Left colon (tissue), 2 donors: ENCODE results near the gene UNC5A. TPM values are rescaled to one million over a fixed set of nuclear protein-coding genes. Genes with fewer than 3 reads are reported as not detected.

Experiments used
- ATAC-seq: fragments of 200-7000 bp; cut with Tn5 transposase; one replicate; pipeline ENCODE4 v1.9.1; 2020; ENCODE audit warnings: mild to moderate bottlenecking, moderate library complexity
- DNase-seq, 2 donors: peaks; one replicate each; pipeline ENCODE4 v3.0.0-alpha.2; 2020
- intact Hi-C, 2 donors: fragments of 100-400 bp; cut with DNase I in 1 of 2; cut with micrococcal nuclease in 1 of 2; formaldehyde crosslinking; loops; one replicate each; pipeline versions ENCODE4 v1.11.2 to v1.14.0; 2022; cut with DNase I, micrococcal nuclease
- total RNA-seq, 2 donors: library from RNA; stranded (reverse); fragmentation: NEBNext Ultra II Directional; extraction: Animal tissue kit (Norgen Biotek cat#: 25700); gene quantifications; one replicate each; pipeline ENCODE4 v1.2.1, GENCODE V29; 2021
- donor health status: DM: no; HTN: no; CAD: no.
- donor health status: DM: yes; HTN: yes; CAD: no.

UNC5A gene
- total RNA-seq, 2 donors from 2014 or later = not detected

GRCh38 chr5:176881816-176882566 lies 71.6 kb downstream of the UNC5A start:
- ATAC-seq (no peak), DNase-seq (no peak)
- intact Hi-C loops = no loop called here

DNA sequence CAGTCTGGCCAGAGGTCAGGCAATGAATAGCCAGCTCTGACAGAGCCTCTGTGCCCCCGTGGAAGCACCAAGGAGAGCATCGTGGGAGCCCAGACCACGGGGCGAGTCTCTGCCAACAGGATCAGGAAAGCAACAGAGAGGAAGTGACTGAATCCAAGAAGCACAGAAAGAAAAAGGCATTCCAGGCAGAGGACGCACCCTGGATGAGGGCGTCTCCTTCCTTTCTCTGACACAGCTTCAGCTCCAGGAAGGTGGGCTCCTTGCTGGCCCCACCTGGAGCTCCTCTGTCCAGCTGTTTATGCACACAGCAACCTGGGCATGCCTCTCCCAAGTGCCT lies 72.2 kb downstream of the UNC5A start:
- ATAC-seq (no peak), DNase-seq (no peak)
- intact Hi-C loops = no loop called here

- DNase-seq (no peak), ATAC-seq (no peak)
- intact Hi-C loops = no loop called here
These were observed 73.6 kb downstream of the UNC5A start for GRCh38 chr5:176883700-176884570.

DNA sequence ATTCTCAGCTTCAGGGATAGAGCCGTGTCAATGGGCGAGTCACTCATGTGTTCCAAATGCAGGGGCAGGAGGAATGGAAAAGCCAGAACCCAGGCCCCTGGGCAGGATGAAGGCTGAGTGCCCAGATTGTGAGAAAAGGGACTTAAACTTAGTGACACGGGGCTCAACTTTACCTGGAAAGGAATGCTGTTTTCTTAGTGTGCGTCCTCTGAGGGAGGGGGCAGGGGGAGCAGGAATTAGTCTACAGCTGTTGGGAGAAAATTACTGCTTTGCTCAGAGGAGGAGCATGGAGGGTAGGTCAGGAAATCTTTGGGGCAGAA lies 74.2 kb downstream of the UNC5A start:
- DNase-seq (no peak), ATAC-seq (no peak)
- intact Hi-C loops = no loop called here

- ATAC-seq (no peak), DNase-seq (no peak)
- intact Hi-C loops = no loop called here
These were observed 76.2 kb downstream of the UNC5A start for GRCh38 chr5:176886336-176887251.

DNA sequence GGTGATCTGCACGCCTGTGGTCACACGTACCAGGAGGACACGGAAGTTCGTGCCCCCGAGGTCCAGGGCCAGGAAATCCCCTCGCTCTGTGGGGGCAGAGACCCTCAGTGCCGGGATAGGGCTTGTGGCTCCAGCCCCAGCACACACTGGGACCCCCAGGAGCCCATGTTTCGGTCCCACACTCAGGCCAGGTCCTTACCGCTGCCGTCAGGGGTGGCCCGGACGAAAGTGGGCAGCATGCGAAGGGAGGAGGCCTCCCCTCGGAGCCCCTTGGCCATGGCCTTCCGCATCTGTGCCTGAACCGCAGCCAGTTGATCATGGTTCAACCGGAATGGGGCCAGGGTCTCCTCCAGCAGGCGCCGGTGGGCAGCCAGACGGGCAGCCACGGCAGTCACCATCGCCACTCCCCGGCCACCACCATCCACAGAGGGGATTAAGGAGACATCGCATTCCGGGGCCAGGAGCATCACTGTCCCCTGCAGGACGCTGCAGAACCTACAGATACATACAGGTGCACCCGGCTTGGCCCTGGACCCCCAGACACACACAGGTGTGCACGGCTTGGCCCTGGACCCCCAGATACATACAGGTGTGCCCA lies 77.0 kb downstream of the UNC5A start:
- DNase-seq = no peak
- intact Hi-C loops = no loop called here
- no peak for ATAC-seq

DNA sequence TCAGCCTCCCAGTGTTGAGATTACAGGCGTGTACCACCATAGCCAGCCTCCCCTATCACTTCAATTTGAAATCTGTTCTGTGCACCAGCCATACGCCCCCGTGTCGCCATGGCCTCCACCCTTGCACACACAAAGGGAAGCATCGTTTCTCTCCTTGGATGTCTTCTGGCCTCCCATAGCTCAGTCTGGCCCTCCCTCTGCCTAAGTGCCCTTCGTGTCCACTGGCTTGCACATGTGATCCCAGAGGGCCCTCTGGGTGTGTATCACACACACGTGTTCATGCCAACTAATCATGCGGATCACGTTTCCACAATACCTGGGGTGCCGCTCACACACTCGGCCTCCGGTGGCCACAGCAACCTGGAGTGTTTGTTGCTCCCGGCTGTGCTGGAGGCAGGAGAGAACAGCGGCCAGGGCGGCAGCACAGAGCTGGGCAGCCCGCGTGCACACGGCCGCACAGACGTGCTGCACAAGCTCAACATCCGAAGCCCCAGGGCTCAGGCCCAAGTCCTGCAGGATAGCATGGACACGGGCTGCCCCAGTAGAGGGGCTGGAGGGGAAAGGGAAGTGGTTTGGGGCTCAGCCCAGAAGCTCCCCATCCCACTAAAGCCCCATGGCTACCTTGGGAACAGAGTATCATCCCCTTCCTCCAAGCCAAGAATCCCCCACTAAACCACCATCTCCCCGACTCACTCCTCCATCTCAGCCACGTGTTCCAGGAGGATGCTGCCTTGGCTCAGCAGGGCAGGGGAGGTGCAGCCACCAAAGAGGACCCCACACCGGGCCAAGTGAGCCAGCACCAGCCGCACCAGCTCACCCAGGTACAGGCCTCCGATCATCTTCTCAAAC lies 77.9 kb downstream of the UNC5A start:
- DNase-seq (no peak), ATAC-seq (no peak)
- intact Hi-C loops = no loop called here

DNA sequence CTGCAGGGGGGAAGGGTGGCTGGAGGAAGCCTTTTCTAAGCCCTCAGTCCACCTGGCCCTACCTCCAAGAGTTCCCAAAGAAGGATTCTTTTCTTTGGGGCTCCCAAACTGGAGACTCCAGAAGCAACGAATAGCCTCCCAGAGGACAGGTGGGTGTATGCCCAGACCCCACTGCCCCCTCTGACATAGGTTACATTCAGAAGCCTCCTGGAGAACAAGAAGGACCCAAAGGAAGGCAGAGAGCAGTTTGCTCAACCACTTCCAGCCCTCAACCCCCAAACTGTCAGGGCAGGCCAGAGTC lies 78.5 kb downstream of the UNC5A start:
- DNase-seq (no peak), ATAC-seq (no peak)
- intact Hi-C loops = no loop called here

DNA sequence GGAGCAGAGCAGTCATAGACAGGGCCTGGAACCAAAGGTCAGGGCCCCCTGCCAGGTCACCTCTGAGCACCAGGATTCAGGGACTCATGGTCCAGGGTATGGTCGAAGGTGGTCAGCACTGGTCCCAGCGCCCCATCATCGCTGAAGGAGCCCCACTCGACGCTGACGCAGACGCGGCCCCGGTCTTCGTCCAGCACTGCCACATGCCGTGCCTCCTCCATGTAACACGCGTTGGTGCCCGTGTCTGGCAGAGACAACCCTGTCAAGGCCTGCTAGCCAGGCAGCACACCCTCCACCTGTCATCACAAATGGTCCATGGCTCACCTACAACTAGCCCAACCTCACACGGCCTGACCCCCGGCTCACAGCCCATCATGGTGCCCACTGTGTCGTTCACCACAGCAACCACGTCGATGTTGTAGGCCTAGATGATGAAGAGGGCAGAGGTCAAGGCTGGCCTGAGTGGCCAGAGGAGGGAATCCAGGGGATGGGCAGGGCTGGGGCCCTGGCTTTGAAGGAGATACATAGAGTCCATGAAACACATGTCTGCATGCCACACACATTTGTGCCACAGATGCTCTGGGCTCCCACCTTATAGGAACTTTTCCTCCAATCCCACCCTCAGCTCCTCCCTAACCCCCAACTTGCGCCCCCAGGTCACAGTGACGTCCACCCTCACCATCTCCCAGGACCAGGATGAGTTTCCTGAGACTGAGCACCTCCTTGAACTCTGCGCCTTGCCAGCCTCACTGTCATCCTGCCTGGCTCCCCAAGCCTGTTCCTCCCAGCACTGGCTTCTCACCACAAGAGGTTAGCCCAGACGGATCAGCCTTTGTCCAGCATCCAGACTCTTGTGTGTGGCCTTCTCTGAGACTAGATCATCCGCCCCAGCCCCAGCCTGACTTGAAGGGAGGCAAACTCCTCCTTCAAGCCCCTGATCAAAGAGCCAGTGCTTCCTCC lies 79.2 kb downstream of the UNC5A start:
- DNase-seq = no peak
- no peak for ATAC-seq
- intact Hi-C loops = no loop called here

DNA sequence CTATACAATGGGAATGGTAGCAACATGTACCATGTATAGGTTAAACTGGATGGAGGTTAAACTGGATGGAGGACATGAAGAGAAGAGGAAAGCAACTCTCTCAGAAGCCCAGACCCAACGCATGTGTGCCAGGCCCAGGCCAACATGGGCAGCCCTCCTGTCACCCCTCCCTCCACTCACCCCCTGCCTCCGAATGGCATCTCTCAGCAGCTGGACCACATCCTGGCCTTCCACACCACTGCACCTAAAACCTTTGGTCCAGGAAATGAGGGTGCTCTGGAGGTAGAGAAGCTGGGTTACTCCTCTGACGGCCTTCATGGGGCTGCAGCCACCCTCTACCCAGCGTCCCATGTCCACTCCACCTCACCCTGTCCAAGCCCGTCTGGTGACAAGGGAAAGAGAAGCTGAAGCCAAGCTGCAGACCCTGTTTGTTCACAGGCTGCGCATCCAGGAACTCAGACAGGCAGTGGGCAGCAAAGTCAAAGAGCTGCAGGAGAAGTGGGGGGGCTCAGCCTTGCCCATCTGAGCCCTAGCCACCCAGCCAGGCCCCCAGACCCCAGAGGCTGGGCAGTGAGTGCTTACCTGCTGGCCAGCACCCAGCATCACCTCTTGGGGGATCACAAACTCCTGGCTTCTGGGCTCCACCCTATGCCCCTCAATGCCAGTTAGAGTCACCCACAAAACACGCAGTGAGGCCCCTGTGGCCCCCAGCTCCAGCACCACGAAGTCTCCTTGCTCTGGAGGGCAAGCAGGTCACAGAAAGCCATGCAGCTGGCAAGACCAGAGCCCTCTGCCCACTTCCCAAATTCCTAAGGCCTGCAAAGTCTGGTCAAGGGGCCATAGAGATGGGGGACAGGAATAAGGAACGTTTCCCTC lies 80.3 kb downstream of the UNC5A start:
- intact Hi-C loops = no loop called here
- ATAC-seq = no peak
- no peak for DNase-seq

DNA sequence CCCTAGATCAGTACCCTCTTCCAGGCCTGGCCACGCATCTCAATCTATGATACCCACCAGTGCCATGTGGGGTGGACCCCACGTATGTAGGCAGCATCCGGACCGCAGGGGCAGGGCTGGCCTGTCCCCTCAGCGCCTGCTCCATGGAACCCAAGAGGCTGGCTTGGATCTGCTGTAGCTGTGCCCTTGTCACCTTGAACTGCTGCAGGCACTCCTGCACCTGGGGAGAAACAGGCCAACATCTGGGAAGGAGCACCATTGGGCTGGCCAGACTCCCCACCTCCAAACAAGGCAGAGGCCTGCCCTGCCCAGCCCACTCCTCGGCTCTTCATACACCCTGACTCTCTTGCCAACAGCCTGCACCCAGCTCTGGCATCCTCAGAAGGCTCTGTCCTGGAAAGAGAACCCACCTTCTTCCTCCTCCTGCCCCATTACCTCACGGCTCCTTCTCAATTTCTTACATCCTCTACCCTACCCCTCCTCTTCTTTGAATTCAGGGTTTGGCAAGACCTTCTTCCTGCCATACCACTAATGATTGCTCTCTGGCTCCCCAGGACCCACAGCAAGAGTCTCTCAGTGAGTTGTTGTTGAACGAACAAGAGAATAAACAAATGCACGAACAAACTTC lies 81.1 kb downstream of the UNC5A start:
- no peak for DNase-seq
- intact Hi-C loops = no loop called here
- no peak for ATAC-seq

DNA sequence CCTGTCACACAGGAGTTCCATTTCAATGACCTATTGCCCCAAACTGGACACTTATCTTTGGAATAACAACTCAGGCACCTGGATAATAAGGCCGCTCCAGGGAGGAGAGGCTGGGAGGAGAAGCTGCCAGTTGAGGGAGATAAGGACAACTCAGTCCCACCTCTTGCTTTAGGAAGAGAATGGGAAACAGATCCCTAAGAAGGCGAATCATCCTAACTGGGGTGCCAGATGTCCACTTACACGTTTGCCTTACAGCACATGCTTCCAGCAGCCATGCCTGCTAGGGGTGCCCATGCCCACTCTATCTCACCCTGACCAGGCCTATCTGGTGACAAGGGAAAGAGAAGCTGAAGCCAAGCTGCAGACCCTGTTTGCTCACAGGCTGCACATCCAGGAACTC lies 82.3 kb downstream of the UNC5A start:
- intact Hi-C loops = no loop called here
- DNase-seq = no peak
- ATAC-seq = no peak

DNA sequence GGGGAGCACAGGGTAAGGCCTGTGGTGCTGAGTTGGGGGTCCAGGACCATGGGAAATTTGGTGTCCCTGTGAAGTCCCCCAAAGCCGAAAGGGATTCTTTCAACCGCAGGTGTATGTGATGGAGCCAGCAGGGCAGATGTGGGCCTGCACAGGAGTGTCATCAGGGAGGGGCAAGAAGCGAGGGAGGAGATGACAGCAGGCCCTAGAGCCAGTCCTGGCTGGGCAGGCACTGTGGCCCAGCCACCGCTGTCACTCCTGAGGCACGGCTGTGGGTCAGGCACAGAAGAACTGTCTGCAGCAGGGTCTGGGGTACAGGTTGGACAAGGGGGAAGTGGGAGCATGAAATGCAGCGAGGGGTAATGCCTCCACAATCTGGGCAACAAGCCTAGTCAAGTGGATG lies 83.9 kb downstream of the UNC5A start:
- intact Hi-C loops = no loop called here
- ATAC-seq (no peak), DNase-seq (no peak)

- ATAC-seq = no peak
- intact Hi-C loops = no loop called here
- no peak for DNase-seq
These were observed 85.5 kb downstream of the UNC5A start for GRCh38 chr5:176895831-176896230.

GRCh38 chr5:176897263-176897662 lies 86.9 kb downstream of the UNC5A start:
- intact Hi-C loops = no loop called here
- ATAC-seq (no peak), DNase-seq (no peak)

- DNase-seq (no peak), ATAC-seq (no peak)
- intact Hi-C loops = no loop called here
These were observed 89.0 kb downstream of the UNC5A start, which contains the start of gene HK3 for GRCh38 chr5:176899296-176899891. TSS of gene HK3 (minus strand) at chr5:176899346. CDS start at chr5:176896159, 3,187 bp downstream.
